Neural progenitor cell (in vitro differentiated cells): ENCODE results near the gene AKR7A2. TPM values are rescaled to one million over a fixed set of nuclear protein-coding genes. Genes with fewer than 3 reads are reported as not detected.
"Not testable (repeated sequence)": the region's sequence is repeated elsewhere in the genome, so short reads cannot be mapped to it uniquely, and the experiment has no call there.

Source experiments
- DNase-seq: peaks from one replicate; pipeline ENCODE4 v3.0.0-alpha.2; 2016; ENCODE audit warnings: low spot score
- H2AFZ ChIP-seq: fragments of 200-600 bp; sonication (generic); replicated peaks from 2 replicates; pipeline ENCODE4 v1.6.1; 2016; ENCODE audit warnings: antibody characterized with exemption
- H3F3A ChIP-seq: fragments of 200-600 bp; sonication (generic); 2 replicates; pipeline ENCODE4 v1.6.1; 2016; ENCODE audit warnings: antibody characterized with exemption, low read depth
- H3K27ac ChIP-seq: fragments of 200-600 bp; sonication (generic); 2 replicates; pipeline ENCODE4 v1.5.1; 2016; ENCODE audit warnings: mild to moderate bottlenecking
- H3K27me3 ChIP-seq: fragments of 200-600 bp; sonication (generic); 2 replicates; pipeline ENCODE4 v1.6.1; 2016; ENCODE audit warnings: mild to moderate bottlenecking, moderate library complexity
- H3K36me3 ChIP-seq: fragments of 200-600 bp; sonication (generic); 2 replicates; pipeline ENCODE4 v1.5.1; 2016
- H3K4me1 ChIP-seq: fragments of 200-600 bp; sonication (generic); 2 replicates; pipeline ENCODE4 v1.6.1; 2016; ENCODE audit warnings: mixed run types
- H3K4me2 ChIP-seq: fragments of 200-600 bp; sonication (generic); 2 replicates; pipeline ENCODE4 v1.6.1; 2016
- H3K4me3 ChIP-seq: fragments of 200-600 bp; sonication (generic); 2 replicates; pipeline ENCODE4 v1.5.1; 2016
- H3K79me2 ChIP-seq: fragments of 200-600 bp; sonication (generic); 2 replicates; pipeline ENCODE4 v1.6.1; 2016; ENCODE audit warnings: low read depth
- H3K9ac ChIP-seq: fragments of 200-600 bp; sonication (generic); 2 replicates; pipeline ENCODE4 v1.6.1; 2016
- H3K9me3 ChIP-seq: fragments of 200-600 bp; sonication (generic); 2 replicates; pipeline ENCODE4 v1.5.1; 2016; ENCODE audit warnings: low read depth
- H4K20me1 ChIP-seq: fragments of 200-600 bp; sonication (generic); 2 replicates; pipeline ENCODE4 v1.6.1; 2016; ENCODE audit warnings: low read depth
- H3K27ac Mint-ChIP-seq: 3 replicates; pipeline ENCODE4 v1.8.0; 2021; ENCODE audit warnings: mixed read lengths
- H3K27me3 Mint-ChIP-seq: 2 replicates; pipeline ENCODE4 v1.8.0; 2022; ENCODE audit warnings: low read depth, mild to moderate bottlenecking, inconsistent platforms, moderate library complexity, mixed read lengths; ENCODE audit not compliant: insufficient read depth
- H3K36me3 Mint-ChIP-seq: 3 replicates; pipeline ENCODE4 v1.8.0; 2021; ENCODE audit warnings: mixed read lengths
- H3K4me1 Mint-ChIP-seq: 3 replicates; pipeline ENCODE4 v1.8.0; 2021; ENCODE audit warnings: mixed read lengths
- H3K4me3 Mint-ChIP-seq: 3 replicates; pipeline ENCODE4 v1.8.0; 2021; ENCODE audit warnings: mild to moderate bottlenecking, moderate library complexity, mixed read lengths
- H3K9me3 Mint-ChIP-seq: 3 replicates; pipeline ENCODE4 v1.8.0; 2020; ENCODE audit warnings: mixed read lengths
- EZH2 ChIP-seq: fragments of 200-600 bp; sonication (generic); IDR thresholded peaks from 2 replicates; pipeline ENCODE4 v1.6.1; 2017; ENCODE audit warnings: antibody characterized with exemption, mild to moderate bottlenecking, moderate library complexity
- EZH2phosphoT487 ChIP-seq: fragments of 200-600 bp; sonication (generic); IDR thresholded peaks from 2 replicates; pipeline ENCODE4 v1.6.1; 2017; ENCODE audit warnings: antibody characterized with exemption
- total RNA-seq: library from RNA; depleted of rRNA; stranded (reverse); fragments of >200 nt; gene quantifications from 2 replicates; pipeline ENCODE4 v1.2.3, GENCODE V29; 2015; ENCODE audit warnings: low replicate concordance
- TF ChIP-seq, protein P1 (sequence below): fragments of 200-600 bp; sonication (generic); IDR thresholded peaks from 2 replicates; pipeline ENCODE4 v1.5.1; 2017; ENCODE audit warnings: antibody characterized with exemption, mild to moderate bottlenecking

AKR7A2 gene
- total RNA-seq, 1 donor from 2014 or later, result 37.5 TPM

GRCh38 chr1:19294638-19295037, 17.3 kb downstream of the AKR7A2 start:
- no peak overlapping the region for H3K27ac Mint-ChIP-seq
- H3K4me3 Mint-ChIP-seq, result no peak overlapping the region
- H3K27me3 ChIP-seq, result peaks cover 12% of the 10 kb centered on the region
- H3K27me3 Mint-ChIP-seq, result peaks cover 3% of the 10 kb centered on the region
- no peak for TF ChIP-seq EZH2phosphoT487
- TF ChIP-seq EZH2, result no peak
- no peaks in the 10 kb centered on the region for H3K4me1 ChIP-seq
- no peaks in the 10 kb centered on the region for H3F3A ChIP-seq
- H3K27ac ChIP-seq, result no peak overlapping the region
- H3K4me2 ChIP-seq, result no peak overlapping the region
- H2AFZ ChIP-seq, result no peak overlapping the region
- H3K4me1 Mint-ChIP-seq, result no peaks in the 10 kb centered on the region
- no peak for DNase-seq
- H3K36me3 Mint-ChIP-seq, result peaks cover 55% of the 10 kb centered on the region
- no peaks in the 10 kb centered on the region for H4K20me1 ChIP-seq
- H3K9me3 Mint-ChIP-seq, result peaks cover 41% of the 10 kb centered on the region
- H3K9ac ChIP-seq, result no peak overlapping the region
- no peak overlapping the region for H3K4me3 ChIP-seq
- H3K9me3 ChIP-seq, result peaks cover 10% of the 10 kb centered on the region
- H3K79me2 ChIP-seq, result no peaks in the 10 kb centered on the region
- H3K36me3 ChIP-seq, result no peaks in the 10 kb centered on the region

- Histone ChIP-seq H3K4me1 (peaks cover 5% of the 10 kb centered on the region), H3K4me2 (peak overlapping the region; percentile 80), H2AFZ (peak overlapping the region; percentile 43), H3K9me3 (peaks cover 6% of the 10 kb centered on the region), H3K27me3 (peaks cover 34% of the 10 kb centered on the region), H3K27ac (no peak overlapping the region), H3K4me3 (peak overlapping the region; percentile 44), H3K79me2 (no peaks in the 10 kb centered on the region), H3K36me3 (no peaks in the 10 kb centered on the region), H3K9ac (no peak overlapping the region), H4K20me1 (peaks cover 5% of the 10 kb centered on the region), H3F3A (peaks cover 4% of the 10 kb centered on the region)
- Mint-ChIP-seq H3K4me1 (peaks cover 3% of the 10 kb centered on the region), H3K9me3 (peaks cover 22% of the 10 kb centered on the region), H3K27me3 (peaks cover 5% of the 10 kb centered on the region), H3K27ac (no peak overlapping the region), H3K36me3 (peaks cover 38% of the 10 kb centered on the region), H3K4me3 (peak overlapping the region; percentile 46)
- no peak for DNase-seq
- TF ChIP-seq EZH2 (no peak), EZH2phosphoT487 (no peak)
- TF ChIP-seq, protein P1, sequence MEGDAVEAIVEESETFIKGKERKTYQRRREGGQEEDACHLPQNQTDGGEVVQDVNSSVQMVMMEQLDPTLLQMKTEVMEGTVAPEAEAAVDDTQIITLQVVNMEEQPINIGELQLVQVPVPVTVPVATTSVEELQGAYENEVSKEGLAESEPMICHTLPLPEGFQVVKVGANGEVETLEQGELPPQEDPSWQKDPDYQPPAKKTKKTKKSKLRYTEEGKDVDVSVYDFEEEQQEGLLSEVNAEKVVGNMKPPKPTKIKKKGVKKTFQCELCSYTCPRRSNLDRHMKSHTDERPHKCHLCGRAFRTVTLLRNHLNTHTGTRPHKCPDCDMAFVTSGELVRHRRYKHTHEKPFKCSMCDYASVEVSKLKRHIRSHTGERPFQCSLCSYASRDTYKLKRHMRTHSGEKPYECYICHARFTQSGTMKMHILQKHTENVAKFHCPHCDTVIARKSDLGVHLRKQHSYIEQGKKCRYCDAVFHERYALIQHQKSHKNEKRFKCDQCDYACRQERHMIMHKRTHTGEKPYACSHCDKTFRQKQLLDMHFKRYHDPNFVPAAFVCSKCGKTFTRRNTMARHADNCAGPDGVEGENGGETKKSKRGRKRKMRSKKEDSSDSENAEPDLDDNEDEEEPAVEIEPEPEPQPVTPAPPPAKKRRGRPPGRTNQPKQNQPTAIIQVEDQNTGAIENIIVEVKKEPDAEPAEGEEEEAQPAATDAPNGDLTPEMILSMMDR, result no peak
Measured at GRCh38 chr1:19289244-19289643, 22.7 kb downstream of the AKR7A2 start.

- H3K4me2 ChIP-seq, result peak within 1 kb of the TSS; percentile 80
- H2AFZ ChIP-seq, result peak within 1 kb of the TSS; percentile 43
- not testable (repeated sequence) for H3K4me1 Mint-ChIP-seq
Measured at GRCh38 chr1:19288324-19289241, 23.4 kb downstream of the AKR7A2 start, which contains the start of gene AKR7A3. Gene AKR7A3 (minus strand): TSS chr1:19288770. CDS start chr1:19288709, 61 bp downstream.

DNA sequence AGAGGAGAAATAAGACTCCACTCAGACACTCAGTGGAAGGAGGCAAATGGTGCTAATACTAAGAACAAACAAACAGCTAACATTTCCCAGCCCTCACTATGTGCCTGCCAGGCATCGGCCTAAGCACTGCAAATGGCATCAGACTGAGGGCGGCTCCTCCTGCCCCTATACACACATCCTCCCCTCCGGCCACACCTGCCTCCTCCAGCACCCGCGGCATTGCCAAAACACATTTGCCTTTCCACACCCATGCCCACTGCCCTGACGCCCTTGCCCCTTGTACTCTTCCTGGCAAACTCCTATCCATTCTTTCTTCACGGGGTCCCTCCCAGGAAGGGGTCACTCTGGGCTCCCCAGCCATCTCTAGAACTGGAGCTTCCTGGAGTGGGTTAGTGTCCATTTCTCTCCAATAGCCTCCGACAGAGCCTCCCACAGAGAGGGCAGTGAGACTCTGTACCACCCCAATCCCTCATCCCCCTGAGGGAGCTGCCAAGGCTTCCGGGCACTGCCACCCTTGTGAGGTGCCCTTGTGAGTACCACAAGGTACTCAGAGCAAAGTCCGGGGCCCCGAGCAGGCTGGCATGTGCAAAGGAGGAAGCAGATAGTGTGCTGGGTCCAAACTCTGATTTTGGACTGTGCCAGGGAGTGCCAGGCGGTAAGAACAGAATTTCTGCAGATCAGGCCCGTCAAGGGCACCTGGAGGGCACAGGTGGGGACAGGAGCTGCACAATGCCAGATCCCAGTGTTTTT, 24.3 kb downstream of the AKR7A2 start:
- peaks cover 3% of the 10 kb centered on the region for H3K4me1 Mint-ChIP-seq
- no peak overlapping the region for H3K4me3 Mint-ChIP-seq
- H3K9me3 Mint-ChIP-seq, result peaks cover 9% of the 10 kb centered on the region
- H3K9ac ChIP-seq, result no peak overlapping the region
- no peak overlapping the region for H3K4me3 ChIP-seq
- peaks cover 4% of the 10 kb centered on the region for H3F3A ChIP-seq
- H4K20me1 ChIP-seq, result peaks cover 5% of the 10 kb centered on the region
- TF ChIP-seq, protein P1, result no peak
- TF ChIP-seq EZH2 (no peak), EZH2phosphoT487 (no peak)
- H3K79me2 ChIP-seq, result no peaks in the 10 kb centered on the region
- H3K4me1 ChIP-seq, result peaks cover 5% of the 10 kb centered on the region
- DNase-seq, result no peak
- H3K27me3 ChIP-seq, result peaks cover 34% of the 10 kb centered on the region
- H3K9me3 ChIP-seq, result peaks cover 6% of the 10 kb centered on the region
- no peaks in the 10 kb centered on the region for H3K36me3 ChIP-seq
- H3K27ac ChIP-seq, result no peak overlapping the region
- H2AFZ ChIP-seq, result no peak overlapping the region
- peaks cover 5% of the 10 kb centered on the region for H3K27me3 Mint-ChIP-seq
- no peak overlapping the region for H3K4me2 ChIP-seq
- peaks cover 30% of the 10 kb centered on the region for H3K36me3 Mint-ChIP-seq
- peak overlapping the region; percentile 63 for H3K27ac Mint-ChIP-seq

More at GRCh38 chr1:19288324-19289241, 23.4 kb downstream of the AKR7A2 start, which contains the start of gene AKR7A3:
- H4K20me1 ChIP-seq, H3K4me1 ChIP-seq, H3K27me3 Mint-ChIP-seq, H3K79me2 ChIP-seq, H3K9ac ChIP-seq, H3F3A ChIP-seq, H3K27ac ChIP-seq, H3K9me3 ChIP-seq, H3K36me3 ChIP-seq: not testable (repeated sequence)
- DNase-seq, result peak; percentile 76
- peaks cover 18% of the 10 kb centered on the region for H3K9me3 Mint-ChIP-seq
- peak within 1 kb of the TSS; percentile 46 for H3K4me3 Mint-ChIP-seq
- Histone ChIP-seq H3K4me3 (peak within 1 kb of the TSS; percentile 44), H3K27me3 (peaks cover 34% of the 10 kb centered on the region)
- H3K27ac Mint-ChIP-seq, result peak within 1 kb of the TSS; percentile 63
- H3K36me3 Mint-ChIP-seq, result peaks cover 36% of the 10 kb centered on the region

DNA sequence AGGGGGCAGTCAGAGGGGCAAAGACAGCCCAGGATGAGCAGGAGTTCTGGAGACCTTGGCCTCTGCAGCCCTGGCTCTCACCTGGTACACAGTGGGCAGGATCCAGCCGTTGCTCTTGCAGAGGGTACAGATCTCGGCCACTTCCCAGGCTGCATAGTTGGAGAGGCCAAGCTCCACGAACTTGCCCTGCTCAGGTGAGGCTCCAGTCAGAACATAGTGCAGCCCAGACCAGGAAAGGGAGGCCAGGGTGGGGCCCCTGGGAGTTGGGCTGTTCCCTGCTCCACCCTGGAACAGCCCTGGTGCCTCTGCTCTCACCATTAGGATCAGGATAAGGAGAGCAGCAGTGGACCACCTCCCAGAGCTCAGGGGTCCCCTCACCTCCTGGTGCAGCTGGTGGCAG, 26.1 kb downstream of the AKR7A2 start:
- not testable (repeated sequence) for H3K4me1 Mint-ChIP-seq, H3F3A ChIP-seq, H3K9me3 ChIP-seq, H3K36me3 ChIP-seq, H3K4me1 ChIP-seq, H3K4me3 ChIP-seq, DNase-seq, H2AFZ ChIP-seq, H3K27me3 Mint-ChIP-seq, H3K9ac ChIP-seq, H3K4me2 ChIP-seq, H3K79me2 ChIP-seq, H3K27ac ChIP-seq, H3K9me3 Mint-ChIP-seq, H3K27ac Mint-ChIP-seq, H4K20me1 ChIP-seq, H3K4me3 Mint-ChIP-seq
- H3K36me3 Mint-ChIP-seq, result peaks cover 19% of the 10 kb centered on the region
- peaks cover 34% of the 10 kb centered on the region for H3K27me3 ChIP-seq

- H3K4me3 ChIP-seq, H3K4me3 Mint-ChIP-seq, H3K9me3 Mint-ChIP-seq, H3K9ac ChIP-seq, H3K36me3 ChIP-seq, DNase-seq, H4K20me1 ChIP-seq, H3F3A ChIP-seq, H3K27ac ChIP-seq, H3K27me3 Mint-ChIP-seq, H3K79me2 ChIP-seq, H3K4me2 ChIP-seq, H2AFZ ChIP-seq, H3K4me1 ChIP-seq, H3K27ac Mint-ChIP-seq, H3K9me3 ChIP-seq, H3K4me1 Mint-ChIP-seq: not testable (repeated sequence)
- peaks cover 19% of the 10 kb centered on the region for H3K36me3 Mint-ChIP-seq
- H3K27me3 ChIP-seq, result peaks cover 30% of the 10 kb centered on the region
Measured at GRCh38 chr1:19285366-19285765, 26.6 kb downstream of the AKR7A2 start.
